IMR-90 (cell line): ENCODE measurements around the gene CCSER2.

Experiments used
- BHLHE40 ChIP-seq: fragments of 150-350 bp; IDR thresholded peaks from 2 replicates; pipeline ENCODE4 v1.6.1; 2016; ENCODE audit warnings: mild to moderate bottlenecking, low read depth, low read length
- CEBPB ChIP-seq: IDR thresholded peaks from 2 replicates; pipeline ENCODE4 v1.6.1; 2012; ENCODE audit warnings: low read depth, low read length, improper control_type of control experiment
- MAFK ChIP-seq: IDR thresholded peaks from 2 replicates; pipeline ENCODE4 v1.6.1; 2012; ENCODE audit warnings: low read depth, low read length, improper control_type of control experiment
- MXI1 ChIP-seq: IDR thresholded peaks from 2 replicates; pipeline ENCODE4 v1.6.1; 2012; ENCODE audit warnings: low read depth, mild to moderate bottlenecking, low read length, moderate library complexity, borderline replicate concordance
- NFE2L2 ChIP-seq: fragments of 150-350 bp; IDR thresholded peaks from 2 replicates; pipeline ENCODE4 v1.6.1; 2016; ENCODE audit warnings: low read depth, mild to moderate bottlenecking, low read length
- POLR2A ChIP-seq: IDR thresholded peaks from 2 replicates; pipeline ENCODE4 v1.6.1; 2012; ENCODE audit warnings: mild to moderate bottlenecking, low read depth, low read length
- RAD21 ChIP-seq: IDR thresholded peaks from 2 replicates; pipeline ENCODE4 v1.6.1; 2012; ENCODE audit warnings: low read length, improper control_type of control experiment
- RCOR1 ChIP-seq: IDR thresholded peaks from 2 replicates; pipeline ENCODE4 v1.6.1; 2012; ENCODE audit warnings: mild to moderate bottlenecking, low read length, improper control_type of control experiment; ENCODE audit not compliant: insufficient replicate concordance
- RFX5 ChIP-seq: IDR thresholded peaks from 2 replicates; pipeline ENCODE4 v1.8.0; 2012; ENCODE audit warnings: low read depth, mild to moderate bottlenecking, low read length, moderate library complexity
- SMC3 ChIP-seq: fragments of 150-350 bp; IDR thresholded peaks from 2 replicates; pipeline ENCODE4 v1.6.1; 2016; ENCODE audit warnings: low read depth, mild to moderate bottlenecking, antibody characterized with exemption, low read length, moderate library complexity
- TF ChIP-seq, protein P1 (sequence below): conservative IDR thresholded peaks from 2 replicates; pipeline ENCODE4 v1.5.1; 2012; ENCODE audit warnings: mild to moderate bottlenecking, low read depth, low read length, improper control_type of control experiment
- TF ChIP-seq, protein P2 (sequence below): fragments of 150-350 bp; IDR thresholded peaks from 2 replicates; pipeline ENCODE4 v1.6.1; 2017; ENCODE audit warnings: mild to moderate bottlenecking, antibody characterized with exemption, low read length, low read depth

DNA sequence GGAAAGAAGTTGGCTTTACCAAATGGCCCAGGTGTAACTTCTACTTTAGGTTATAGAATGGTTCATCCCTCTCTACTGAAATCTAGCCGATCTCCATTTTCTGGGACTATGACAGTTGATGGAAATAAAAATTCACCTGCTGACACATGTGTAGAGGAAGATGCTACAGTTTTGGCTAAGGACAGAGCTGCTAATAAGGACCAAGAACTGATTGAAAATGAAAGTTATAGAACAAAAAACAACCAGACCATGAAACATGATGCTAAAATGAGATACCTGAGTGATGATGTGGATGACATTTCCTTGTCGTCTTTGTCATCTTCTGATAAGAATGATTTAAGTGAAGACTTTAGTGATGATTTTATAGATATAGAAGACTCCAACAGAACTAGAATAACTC lies 43.6 kb downstream of the CCSER2 start:
- TF ChIP-seq, protein P1, sequence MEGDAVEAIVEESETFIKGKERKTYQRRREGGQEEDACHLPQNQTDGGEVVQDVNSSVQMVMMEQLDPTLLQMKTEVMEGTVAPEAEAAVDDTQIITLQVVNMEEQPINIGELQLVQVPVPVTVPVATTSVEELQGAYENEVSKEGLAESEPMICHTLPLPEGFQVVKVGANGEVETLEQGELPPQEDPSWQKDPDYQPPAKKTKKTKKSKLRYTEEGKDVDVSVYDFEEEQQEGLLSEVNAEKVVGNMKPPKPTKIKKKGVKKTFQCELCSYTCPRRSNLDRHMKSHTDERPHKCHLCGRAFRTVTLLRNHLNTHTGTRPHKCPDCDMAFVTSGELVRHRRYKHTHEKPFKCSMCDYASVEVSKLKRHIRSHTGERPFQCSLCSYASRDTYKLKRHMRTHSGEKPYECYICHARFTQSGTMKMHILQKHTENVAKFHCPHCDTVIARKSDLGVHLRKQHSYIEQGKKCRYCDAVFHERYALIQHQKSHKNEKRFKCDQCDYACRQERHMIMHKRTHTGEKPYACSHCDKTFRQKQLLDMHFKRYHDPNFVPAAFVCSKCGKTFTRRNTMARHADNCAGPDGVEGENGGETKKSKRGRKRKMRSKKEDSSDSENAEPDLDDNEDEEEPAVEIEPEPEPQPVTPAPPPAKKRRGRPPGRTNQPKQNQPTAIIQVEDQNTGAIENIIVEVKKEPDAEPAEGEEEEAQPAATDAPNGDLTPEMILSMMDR, result no peak
- no peak for TF ChIP-seq POLR2A
- TF ChIP-seq, protein P2, sequence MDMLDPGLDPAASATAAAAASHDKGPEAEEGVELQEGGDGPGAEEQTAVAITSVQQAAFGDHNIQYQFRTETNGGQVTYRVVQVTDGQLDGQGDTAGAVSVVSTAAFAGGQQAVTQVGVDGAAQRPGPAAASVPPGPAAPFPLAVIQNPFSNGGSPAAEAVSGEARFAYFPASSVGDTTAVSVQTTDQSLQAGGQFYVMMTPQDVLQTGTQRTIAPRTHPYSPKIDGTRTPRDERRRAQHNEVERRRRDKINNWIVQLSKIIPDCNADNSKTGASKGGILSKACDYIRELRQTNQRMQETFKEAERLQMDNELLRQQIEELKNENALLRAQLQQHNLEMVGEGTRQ, result no peak
- no peak for TF ChIP-seq CEBPB
- TF ChIP-seq NFE2L2, result no peak
- no peak for TF ChIP-seq RFX5
- no peak for TF ChIP-seq BHLHE40
- TF ChIP-seq MAFK, result no peak
- TF ChIP-seq SMC3, result no peak
- TF ChIP-seq MXI1, result no peak
- no peak for TF ChIP-seq RCOR1
- no peak for TF ChIP-seq RAD21
